Measurements from ENCODE around the gene TRIP11. TPM values are rescaled to one million over a fixed set of nuclear protein-coding genes. Genes with fewer than 3 reads are reported as not detected.

The TRIP11 gene
- total and polyA plus RNA-seq, 2 experiments from 2014 or later = 24.9 to 52.2 TPM

DNA sequence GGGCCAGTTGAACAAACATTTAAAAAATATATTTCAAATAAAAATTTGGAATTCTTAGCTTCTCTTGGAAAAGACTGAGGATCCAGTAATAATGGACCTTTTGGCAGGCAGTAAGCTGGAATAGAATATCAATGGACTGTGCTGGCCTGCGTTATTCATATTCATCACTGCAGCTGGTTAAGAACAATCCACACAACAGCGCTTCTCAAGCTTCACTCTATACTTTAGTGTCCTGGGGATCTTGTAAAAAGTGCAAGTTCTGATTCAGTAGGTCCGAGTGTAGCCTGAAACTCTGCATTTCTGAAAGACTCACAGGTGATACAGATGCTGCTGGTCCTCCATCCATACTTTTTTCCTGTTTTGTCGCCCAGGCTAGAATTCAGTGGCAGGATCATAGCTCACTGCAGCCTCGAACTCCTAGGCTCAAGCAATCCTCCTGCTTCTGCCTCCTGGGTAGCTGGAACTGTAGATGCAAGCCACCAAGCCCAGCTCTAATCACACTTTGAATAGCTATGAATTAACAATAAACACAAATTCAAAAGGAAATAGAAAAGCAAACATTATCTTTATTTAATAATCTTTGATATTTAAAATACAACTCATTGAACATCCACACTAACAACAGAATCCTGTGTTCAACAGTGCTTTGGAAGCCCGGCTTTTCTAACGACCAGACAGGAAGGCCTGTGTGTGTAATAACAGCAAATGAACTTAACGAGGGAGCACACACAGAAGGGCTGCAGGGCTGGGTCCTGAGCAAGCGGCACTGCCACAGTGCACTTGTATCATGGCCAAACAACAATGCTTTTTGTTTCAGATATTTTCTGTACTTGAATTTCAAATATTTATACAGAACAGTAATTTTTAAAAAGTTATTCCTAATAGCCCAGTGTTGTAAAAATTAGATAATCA is 18.4 kb upstream of the TRIP11 start:
- no peaks in the 10 kb centered on the region for H3K9me2 ChIP-seq (ENCODE audit: insufficient read depth)
- TF ChIP-seq, protein P1, sequence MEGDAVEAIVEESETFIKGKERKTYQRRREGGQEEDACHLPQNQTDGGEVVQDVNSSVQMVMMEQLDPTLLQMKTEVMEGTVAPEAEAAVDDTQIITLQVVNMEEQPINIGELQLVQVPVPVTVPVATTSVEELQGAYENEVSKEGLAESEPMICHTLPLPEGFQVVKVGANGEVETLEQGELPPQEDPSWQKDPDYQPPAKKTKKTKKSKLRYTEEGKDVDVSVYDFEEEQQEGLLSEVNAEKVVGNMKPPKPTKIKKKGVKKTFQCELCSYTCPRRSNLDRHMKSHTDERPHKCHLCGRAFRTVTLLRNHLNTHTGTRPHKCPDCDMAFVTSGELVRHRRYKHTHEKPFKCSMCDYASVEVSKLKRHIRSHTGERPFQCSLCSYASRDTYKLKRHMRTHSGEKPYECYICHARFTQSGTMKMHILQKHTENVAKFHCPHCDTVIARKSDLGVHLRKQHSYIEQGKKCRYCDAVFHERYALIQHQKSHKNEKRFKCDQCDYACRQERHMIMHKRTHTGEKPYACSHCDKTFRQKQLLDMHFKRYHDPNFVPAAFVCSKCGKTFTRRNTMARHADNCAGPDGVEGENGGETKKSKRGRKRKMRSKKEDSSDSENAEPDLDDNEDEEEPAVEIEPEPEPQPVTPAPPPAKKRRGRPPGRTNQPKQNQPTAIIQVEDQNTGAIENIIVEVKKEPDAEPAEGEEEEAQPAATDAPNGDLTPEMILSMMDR (conservative IDR thresholded peaks at IDR 0.05; ENCODE audit: low read depth in 2 of 2) = no peak
- TF ChIP-seq ZNF331 (CRISPR knock-in tag; IDR thresholded peaks at IDR 0.05; ENCODE audit: low read depth) (no peak), NANOG (IDR thresholded peaks at IDR 0.05; ENCODE audit: borderline replicate concordance) (no peak), EZH2 (IDR thresholded peaks at IDR 0.05; ENCODE audit: low read depth, unreplicated experiment) (no peak), JUNB (IDR thresholded peaks at IDR 0.05; ENCODE audit: unreplicated experiment) (no peak), ZNF114 (CRISPR knock-in tag; IDR thresholded peaks at IDR 0.05) (no peak), POLR2AphosphoS5 (IDR thresholded peaks at IDR 0.05; ENCODE audit: low read depth) (no peak), CREB1 (CRISPR knock-in tag; IDR thresholded peaks at IDR 0.05; ENCODE audit: low read depth) (no peak), STAT1 (IDR thresholded peaks at IDR 0.05; ENCODE audit: unreplicated experiment) (no peak), EZH2phosphoT487 (IDR thresholded peaks at IDR 0.05; ENCODE audit: unreplicated experiment) (no peak)
- TF ChIP-seq, protein P2, sequence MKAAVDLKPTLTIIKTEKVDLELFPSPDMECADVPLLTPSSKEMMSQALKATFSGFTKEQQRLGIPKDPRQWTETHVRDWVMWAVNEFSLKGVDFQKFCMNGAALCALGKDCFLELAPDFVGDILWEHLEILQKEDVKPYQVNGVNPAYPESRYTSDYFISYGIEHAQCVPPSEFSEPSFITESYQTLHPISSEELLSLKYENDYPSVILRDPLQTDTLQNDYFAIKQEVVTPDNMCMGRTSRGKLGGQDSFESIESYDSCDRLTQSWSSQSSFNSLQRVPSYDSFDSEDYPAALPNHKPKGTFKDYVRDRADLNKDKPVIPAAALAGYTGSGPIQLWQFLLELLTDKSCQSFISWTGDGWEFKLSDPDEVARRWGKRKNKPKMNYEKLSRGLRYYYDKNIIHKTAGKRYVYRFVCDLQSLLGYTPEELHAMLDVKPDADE (IDR thresholded peaks at IDR 0.05) = no peak
- TF ChIP-seq, protein P3, sequence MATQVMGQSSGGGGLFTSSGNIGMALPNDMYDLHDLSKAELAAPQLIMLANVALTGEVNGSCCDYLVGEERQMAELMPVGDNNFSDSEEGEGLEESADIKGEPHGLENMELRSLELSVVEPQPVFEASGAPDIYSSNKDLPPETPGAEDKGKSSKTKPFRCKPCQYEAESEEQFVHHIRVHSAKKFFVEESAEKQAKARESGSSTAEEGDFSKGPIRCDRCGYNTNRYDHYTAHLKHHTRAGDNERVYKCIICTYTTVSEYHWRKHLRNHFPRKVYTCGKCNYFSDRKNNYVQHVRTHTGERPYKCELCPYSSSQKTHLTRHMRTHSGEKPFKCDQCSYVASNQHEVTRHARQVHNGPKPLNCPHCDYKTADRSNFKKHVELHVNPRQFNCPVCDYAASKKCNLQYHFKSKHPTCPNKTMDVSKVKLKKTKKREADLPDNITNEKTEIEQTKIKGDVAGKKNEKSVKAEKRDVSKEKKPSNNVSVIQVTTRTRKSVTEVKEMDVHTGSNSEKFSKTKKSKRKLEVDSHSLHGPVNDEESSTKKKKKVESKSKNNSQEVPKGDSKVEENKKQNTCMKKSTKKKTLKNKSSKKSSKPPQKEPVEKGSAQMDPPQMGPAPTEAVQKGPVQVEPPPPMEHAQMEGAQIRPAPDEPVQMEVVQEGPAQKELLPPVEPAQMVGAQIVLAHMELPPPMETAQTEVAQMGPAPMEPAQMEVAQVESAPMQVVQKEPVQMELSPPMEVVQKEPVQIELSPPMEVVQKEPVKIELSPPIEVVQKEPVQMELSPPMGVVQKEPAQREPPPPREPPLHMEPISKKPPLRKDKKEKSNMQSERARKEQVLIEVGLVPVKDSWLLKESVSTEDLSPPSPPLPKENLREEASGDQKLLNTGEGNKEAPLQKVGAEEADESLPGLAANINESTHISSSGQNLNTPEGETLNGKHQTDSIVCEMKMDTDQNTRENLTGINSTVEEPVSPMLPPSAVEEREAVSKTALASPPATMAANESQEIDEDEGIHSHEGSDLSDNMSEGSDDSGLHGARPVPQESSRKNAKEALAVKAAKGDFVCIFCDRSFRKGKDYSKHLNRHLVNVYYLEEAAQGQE (IDR thresholded peaks at IDR 0.05; ENCODE audit: unreplicated experiment) = no peak
- TF ChIP-seq, protein P4, sequence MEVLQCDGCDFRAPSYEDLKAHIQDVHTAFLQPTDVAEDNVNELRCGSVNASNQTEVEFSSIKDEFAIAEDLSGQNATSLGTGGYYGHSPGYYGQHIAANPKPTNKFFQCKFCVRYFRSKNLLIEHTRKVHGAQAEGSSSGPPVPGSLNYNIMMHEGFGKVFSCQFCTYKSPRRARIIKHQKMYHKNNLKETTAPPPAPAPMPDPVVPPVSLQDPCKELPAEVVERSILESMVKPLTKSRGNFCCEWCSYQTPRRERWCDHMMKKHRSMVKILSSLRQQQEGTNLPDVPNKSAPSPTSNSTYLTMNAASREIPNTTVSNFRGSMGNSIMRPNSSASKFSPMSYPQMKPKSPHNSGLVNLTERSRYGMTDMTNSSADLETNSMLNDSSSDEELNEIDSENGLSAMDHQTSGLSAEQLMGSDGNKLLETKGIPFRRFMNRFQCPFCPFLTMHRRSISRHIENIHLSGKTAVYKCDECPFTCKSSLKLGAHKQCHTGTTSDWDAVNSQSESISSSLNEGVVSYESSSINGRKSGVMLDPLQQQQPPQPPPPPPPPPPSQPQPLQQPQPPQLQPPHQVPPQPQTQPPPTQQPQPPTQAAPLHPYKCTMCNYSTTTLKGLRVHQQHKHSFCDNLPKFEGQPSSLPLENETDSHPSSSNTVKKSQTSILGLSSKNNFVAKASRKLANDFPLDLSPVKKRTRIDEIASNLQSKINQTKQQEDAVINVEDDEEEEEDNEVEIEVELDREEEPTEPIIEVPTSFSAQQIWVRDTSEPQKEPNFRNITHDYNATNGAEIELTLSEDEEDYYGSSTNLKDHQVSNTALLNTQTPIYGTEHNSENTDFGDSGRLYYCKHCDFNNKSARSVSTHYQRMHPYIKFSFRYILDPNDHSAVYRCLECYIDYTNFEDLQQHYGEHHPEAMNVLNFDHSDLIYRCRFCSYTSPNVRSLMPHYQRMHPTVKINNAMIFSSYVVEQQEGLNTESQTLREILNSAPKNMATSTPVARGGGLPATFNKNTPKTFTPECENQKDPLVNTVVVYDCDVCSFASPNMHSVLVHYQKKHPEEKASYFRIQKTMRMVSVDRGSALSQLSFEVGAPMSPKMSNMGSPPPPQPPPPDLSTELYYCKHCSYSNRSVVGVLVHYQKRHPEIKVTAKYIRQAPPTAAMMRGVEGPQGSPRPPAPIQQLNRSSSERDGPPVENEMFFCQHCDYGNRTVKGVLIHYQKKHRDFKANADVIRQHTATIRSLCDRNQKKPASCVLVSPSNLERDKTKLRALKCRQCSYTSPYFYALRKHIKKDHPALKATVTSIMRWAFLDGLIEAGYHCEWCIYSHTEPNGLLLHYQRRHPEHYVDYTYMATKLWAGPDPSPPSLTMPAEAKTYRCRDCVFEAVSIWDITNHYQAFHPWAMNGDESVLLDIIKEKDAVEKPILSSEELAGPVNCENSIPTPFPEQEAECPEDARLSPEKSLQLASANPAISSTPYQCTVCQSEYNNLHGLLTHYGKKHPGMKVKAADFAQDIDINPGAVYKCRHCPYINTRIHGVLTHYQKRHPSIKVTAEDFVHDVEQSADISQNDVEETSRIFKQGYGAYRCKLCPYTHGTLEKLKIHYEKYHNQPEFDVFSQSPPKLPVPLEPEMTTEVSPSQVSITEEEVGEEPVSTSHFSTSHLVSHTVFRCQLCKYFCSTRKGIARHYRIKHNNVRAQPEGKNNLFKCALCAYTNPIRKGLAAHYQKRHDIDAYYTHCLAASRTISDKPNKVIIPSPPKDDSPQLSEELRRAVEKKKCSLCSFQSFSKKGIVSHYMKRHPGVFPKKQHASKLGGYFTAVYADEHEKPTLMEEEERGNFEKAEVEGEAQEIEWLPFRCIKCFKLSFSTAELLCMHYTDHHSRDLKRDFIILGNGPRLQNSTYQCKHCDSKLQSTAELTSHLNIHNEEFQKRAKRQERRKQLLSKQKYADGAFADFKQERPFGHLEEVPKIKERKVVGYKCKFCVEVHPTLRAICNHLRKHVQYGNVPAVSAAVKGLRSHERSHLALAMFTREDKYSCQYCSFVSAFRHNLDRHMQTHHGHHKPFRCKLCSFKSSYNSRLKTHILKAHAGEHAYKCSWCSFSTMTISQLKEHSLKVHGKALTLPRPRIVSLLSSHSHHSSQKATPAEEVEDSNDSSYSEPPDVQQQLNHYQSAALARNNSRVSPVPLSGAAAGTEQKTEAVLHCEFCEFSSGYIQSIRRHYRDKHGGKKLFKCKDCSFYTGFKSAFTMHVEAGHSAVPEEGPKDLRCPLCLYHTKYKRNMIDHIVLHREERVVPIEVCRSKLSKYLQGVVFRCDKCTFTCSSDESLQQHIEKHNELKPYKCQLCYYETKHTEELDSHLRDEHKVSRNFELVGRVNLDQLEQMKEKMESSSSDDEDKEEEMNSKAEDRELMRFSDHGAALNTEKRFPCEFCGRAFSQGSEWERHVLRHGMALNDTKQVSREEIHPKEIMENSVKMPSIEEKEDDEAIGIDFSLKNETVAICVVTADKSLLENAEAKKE (CRISPR knock-in tag; IDR thresholded peaks at IDR 0.05) = no peak
- ATAC-seq (peak; percentile 59), DNase-seq (ENCODE audit: low spot score) (peak; percentile 15)
- H3K4me1 ChIP-seq (ENCODE audit: insufficient read depth) = peaks cover 17% of the 10 kb centered on the region
- Mint-ChIP-seq H3K27me3 (ENCODE audit: insufficient read depth, low read depth, poor library complexity) (peaks cover 5% of the 10 kb centered on the region), H3K4me3 (no peak overlapping the region), H3K9me3 (no peaks in the 10 kb centered on the region), H3K36me3 (ENCODE audit: low read depth) (no peaks in the 10 kb centered on the region; the same call in 1 of the 3 replicates), H3K27ac (no peak overlapping the region), H3K4me1 (peaks cover 11% of the 10 kb centered on the region; the same call in 2 of the 3 replicates)
- H3F3A ChIP-seq (replicated peaks; ENCODE audit: low read depth) = peaks cover 3% of the 10 kb centered on the region; the same call in 1 of the 2 replicates
- H4K20me1 ChIP-seq (replicated peaks; ENCODE audit: insufficient read depth) = no peaks in the 10 kb centered on the region
- peaks cover 2% of the 10 kb centered on the region; the same call in 1 of the 2 replicates for H3K36me3 ChIP-seq (ENCODE audit: insufficient read depth)
- H2AFZ ChIP-seq = no peak overlapping the region
- peak overlapping the region; percentile 0; the same call in 1 of the 2 replicates for H3K27ac ChIP-seq (ENCODE audit: low read depth)
- H3K4me3 ChIP-seq = no peak overlapping the region
- H3K27me3 ChIP-seq (ENCODE audit: insufficient read depth) = no peaks in the 10 kb centered on the region
- no peaks in the 10 kb centered on the region for H3K79me2 ChIP-seq (replicated peaks; ENCODE audit: insufficient read depth)
- H3K4me2 ChIP-seq = peak overlapping the region; percentile 45; the same call in 1 of the 2 replicates

All from GM23338 (cell line).